ENCODE data around the gene PCF11.
"Not testable (repeated sequence)": the region's sequence is repeated elsewhere in the genome, so short reads cannot be mapped to it uniquely, and the experiment has no call there.

The PCF11 gene, protein sequence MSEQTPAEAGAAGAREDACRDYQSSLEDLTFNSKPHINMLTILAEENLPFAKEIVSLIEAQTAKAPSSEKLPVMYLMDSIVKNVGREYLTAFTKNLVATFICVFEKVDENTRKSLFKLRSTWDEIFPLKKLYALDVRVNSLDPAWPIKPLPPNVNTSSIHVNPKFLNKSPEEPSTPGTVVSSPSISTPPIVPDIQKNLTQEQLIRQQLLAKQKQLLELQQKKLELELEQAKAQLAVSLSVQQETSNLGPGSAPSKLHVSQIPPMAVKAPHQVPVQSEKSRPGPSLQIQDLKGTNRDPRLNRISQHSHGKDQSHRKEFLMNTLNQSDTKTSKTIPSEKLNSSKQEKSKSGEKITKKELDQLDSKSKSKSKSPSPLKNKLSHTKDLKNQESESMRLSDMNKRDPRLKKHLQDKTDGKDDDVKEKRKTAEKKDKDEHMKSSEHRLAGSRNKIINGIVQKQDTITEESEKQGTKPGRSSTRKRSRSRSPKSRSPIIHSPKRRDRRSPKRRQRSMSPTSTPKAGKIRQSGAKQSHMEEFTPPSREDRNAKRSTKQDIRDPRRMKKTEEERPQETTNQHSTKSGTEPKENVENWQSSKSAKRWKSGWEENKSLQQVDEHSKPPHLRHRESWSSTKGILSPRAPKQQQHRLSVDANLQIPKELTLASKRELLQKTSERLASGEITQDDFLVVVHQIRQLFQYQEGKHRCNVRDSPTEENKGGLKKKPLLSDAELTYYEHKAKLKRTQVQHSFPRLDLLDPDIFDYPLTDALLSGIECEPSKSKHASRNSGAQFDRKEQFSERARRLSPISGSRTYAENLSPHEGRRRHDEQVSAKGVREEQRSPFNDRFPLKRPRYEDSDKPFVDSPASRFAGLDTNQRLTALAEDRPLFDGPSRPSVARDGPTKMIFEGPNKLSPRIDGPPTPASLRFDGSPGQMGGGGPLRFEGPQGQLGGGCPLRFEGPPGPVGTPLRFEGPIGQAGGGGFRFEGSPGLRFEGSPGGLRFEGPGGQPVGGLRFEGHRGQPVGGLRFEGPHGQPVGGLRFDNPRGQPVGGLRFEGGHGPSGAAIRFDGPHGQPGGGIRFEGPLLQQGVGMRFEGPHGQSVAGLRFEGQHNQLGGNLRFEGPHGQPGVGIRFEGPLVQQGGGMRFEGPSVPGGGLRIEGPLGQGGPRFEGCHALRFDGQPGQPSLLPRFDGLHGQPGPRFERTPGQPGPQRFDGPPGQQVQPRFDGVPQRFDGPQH (N-terminal part only)

GRCh38 chr11:83156996-83157593, at the start of gene PCF11:
Gene PCF11, plus strand, starts transcription at chr11:83157131. Its CDS starts 309 bp downstream, at chr11:83157440.
- no peak for DNase-seq (ENCODE audit: low read depth)

GRCh38 chr11:83112886-83113285, 44.0 kb upstream of the PCF11 start:
- DNase-seq (ENCODE audit: low read depth): no peak

DNA sequence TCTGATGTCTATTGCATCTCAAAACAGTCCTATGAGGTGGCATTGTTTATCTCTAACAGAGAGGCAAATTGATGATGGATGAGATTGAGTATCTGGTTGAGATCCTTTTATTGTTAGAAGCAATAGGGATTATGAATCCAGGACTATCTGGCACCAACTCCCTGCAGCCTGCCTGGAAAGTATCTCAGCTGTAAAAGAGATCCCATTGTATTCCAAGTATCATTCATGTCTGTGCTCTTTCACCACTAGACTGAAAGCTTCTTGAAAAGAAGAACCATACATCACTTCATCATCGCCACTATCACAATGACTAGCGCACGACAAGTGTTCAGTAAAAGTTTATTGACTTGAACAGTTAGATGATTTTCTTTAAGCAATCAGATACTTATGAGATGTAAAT, 41.9 kb upstream of the PCF11 start:
- no peak for DNase-seq (ENCODE audit: low read depth)

GRCh38 chr11:83115551-83115950, 41.4 kb upstream of the PCF11 start:
- no peak for DNase-seq (ENCODE audit: low read depth)

DNA sequence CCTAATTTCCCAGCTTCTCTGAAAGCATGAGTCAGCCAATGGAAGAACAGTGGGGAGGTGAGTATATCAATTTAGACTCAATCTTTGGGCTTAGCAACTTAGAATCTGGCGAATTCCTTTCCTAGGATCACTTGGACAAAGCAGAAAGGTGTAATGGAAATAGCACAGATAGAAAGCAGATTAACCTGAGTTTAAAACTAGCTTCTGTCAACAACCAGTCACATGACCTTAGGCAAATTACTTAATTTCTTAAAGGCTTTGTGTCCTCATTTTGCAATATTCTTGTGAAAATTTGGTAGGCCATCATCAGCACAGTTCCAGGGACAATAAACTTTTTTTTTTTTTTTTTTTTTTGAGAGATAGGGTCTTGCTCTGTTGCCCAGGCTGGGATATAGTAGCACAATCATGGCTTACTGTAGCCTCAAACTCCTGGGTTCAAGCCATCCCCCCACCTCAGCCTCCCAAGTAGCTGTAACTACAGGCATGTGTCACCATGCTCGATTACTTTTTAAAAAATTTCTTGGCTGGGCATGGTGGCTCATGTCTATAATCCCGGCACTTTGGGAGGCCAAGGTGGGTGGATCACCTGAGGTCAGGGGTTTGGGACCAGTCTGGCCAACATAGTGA, 40.8 kb upstream of the PCF11 start:
- DNase-seq (ENCODE audit: low read depth): no peak

GRCh38 chr11:83118814-83119213, 38.1 kb upstream of the PCF11 start:
- no peak for DNase-seq (ENCODE audit: low read depth)

DNA sequence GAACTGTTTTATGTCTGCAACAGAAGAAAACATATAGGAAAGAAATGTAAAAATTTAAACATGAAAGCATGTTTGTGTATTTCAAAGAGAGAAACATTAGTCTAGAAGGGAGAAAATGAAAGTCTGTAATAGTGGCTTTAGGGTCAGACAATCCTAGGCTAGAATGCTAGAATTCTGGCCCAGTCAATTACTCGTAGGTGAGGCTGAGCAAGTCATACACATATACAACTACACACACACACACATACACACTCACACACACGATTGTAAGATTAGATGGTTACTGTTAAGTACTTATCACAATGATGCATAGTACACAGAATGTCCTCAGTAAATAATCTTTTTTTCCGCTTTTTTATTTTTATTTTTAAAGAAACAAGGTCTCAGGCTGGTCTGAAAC, 37.7 kb upstream of the PCF11 start:
- no peak for DNase-seq (ENCODE audit: low read depth)

DNA sequence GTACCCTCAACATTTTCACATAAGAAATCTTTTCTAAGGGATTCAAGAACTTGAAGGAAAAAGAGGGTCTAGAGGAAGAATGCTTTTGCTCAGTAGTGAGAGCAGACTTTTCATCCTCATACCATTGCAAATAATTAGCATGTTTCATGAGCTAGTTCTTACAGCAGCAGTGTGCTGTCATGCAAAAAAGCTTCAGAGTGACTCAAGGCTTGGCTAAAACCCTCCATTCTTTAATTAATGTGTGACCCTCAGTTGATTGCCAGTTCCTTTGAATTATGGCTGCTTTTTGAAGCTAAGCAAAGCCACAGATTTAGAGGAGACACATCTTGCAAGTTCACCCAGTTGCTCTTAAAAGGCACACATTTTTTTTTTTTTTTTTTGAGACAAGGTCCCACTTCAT, 36.6 kb upstream of the PCF11 start:
- no peak for DNase-seq (ENCODE audit: low read depth)

DNA sequence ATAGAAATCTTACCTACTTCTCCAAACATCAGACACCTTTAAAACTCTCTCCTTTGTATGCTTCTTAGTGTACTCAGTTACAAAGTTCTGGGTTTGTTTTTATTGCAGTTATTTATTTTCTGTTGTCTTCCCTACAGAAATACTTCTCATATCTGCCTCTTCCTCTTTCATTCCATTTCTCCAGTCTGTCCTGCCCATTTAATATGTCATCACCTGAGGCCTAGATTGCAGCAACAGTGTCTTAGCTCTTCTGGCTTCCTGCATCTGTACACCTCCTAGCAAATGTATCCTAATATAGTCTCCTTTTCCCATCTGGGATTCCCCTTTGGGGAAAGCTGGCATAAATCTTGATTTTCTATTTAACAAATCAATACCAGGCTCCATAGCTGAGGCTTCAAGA, 34.9 kb upstream of the PCF11 start:
- DNase-seq (ENCODE audit: low read depth): no peak

DNA sequence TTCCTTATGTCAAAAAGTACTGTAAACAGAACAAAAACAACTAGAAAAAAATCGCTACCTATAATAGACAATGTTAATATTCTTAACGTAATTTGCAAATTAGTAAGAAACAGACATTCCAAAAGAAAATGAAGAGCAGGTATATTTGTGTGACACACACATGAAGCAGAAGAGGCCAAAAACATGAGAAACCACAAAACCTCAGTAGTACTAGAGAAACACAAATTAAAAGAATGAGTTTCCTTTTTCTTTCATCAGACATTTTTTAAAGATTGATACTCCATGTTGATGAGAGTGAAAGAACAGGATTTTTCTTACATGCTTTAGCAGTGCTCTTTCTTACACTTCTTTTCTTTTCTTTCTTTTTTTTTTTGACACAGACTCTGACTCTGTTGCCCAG, 34.2 kb upstream of the PCF11 start:
- no peak for DNase-seq (ENCODE audit: low read depth)

DNA sequence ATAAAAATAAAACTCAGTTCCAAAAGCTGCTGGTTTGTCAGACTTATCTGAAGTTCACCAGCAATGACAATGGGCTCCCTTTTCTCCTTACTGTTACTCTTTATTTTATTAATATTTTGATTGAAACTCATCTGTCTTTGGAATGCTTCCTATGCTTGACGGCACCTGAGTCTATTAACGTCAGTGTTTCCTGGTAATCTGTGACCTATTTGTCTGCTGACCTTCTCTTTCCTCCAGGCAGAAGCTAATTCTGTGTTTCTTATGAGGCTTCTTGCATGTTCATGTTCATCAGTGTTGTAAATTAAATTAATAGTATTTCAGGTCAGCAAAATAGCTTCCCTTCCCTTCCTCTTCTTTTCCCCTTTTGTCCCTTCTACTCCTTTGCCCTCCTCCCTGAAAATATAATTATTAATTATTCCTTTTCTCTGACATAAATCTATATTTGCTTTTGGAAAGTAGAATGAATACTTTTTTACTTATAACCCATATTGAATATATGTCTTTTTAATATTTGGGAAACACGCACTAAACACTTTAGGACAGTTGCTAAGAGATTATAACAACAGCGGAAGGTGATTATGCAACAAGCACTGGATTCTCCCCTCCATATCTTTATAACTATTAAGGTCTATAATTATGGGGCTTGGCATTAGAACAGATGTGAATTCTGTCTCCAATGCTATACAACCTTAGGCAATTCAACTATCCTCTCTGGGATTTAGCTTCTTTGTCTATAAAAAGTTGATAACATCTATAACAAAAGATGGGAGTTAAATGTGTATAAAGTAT, 32.1 kb upstream of the PCF11 start:
- no peak for DNase-seq (ENCODE audit: low read depth)

DNA sequence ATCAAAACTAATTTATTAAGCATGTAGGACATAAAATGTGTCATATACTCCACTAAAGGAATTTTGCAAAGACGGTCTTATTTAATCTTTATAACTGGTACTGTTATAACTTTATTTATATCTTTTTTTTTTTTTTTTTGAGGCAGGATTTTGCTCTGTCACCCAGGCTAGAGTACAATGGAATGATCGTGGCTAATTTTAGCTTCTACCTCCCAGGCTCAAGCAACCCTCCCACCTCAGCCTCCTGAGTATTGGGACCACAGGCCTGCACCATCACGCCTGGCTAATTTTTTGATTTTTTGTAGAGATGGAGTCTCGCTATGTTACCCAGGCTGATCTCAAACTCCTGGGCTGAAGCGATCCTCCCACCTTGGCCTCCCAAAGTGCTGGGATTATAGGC, 31.4 kb upstream of the PCF11 start:
- no peak for DNase-seq (ENCODE audit: low read depth)

- DNase-seq (ENCODE audit: low read depth): no peak
Measured at GRCh38 chr11:83127310-83127637, 29.7 kb upstream of the PCF11 start.

DNA sequence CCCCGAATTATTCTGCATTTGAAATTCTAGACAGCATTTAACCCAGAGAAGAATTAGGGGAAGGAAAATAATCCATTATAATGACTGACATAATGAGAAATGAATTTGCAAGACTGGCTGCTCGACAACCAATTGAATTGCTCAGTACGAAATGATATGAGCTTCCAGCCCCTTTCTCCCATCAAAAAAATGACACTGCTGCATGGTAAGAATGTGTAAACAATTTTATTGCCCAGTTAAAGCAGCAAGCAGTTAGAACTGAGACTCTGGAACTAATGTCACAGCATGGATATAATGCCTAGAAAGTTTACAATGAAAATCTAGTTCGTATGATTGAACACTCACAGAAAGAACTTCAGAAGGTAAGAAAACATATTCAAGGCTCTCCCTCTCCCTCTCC, 24.7 kb upstream of the PCF11 start:
- no peak for DNase-seq (ENCODE audit: low read depth)

DNA sequence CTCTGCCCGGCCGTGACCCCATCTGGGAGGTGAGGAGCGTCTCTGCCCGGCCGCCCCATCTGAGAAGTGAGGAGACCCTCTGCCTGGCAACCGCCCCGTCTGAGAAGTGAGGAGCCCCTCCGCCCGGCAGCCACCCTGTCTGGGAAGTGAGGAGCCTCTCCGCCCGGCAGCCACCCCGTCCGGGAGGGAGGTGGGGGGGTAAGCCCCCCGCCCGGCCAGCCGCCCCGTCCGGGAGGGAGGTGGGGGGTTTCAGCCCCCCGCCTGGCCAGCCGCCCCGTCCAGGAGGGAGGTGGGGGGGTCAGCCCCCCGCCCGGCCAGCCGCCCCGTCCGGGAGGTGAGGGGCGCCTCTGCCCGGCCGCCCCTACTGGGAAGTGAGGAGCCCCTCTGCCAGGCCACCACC, 23.7 kb upstream of the PCF11 start:
- DNase-seq (ENCODE audit: low read depth): not testable (repeated sequence)

- DNase-seq (ENCODE audit: low read depth): no peak
Measured at GRCh38 chr11:83139310-83139709, 17.6 kb upstream of the PCF11 start.

DNA sequence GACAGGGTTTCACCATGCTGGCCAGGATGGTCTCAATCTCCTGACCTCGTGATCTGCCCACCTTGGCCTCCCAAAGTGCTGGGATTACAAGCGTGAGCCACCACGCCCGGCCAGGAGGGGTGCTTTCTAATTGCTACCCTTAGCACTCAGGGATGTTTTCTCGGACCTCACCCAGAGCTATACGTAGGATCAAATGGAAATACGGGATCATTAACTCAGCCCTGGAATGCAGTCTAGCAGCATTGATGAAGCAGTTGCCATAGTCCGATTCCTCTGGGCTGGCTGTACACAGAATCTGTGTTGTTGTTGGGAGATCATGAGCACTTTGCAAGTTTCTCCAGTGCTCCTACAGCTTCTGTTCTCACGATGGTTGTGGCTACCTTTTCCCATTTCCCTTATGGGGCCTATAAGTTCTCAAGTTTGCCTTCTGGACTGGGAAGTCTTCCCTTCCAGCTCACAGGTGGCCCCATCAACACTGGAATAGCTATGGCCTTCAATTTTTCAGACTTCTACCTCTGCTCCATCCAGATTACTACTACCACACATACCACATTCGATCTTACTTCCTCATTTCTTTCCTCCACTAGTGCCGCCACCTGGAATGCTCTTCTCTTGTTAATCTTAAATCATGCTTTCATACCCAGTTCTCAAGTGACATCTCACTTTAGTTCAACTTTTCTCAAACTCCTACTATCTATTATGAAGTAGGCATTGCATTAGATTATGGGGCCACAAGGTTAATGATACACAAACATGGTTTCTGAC, 16.1 kb upstream of the PCF11 start:
- no peak for DNase-seq (ENCODE audit: low read depth)

DNA sequence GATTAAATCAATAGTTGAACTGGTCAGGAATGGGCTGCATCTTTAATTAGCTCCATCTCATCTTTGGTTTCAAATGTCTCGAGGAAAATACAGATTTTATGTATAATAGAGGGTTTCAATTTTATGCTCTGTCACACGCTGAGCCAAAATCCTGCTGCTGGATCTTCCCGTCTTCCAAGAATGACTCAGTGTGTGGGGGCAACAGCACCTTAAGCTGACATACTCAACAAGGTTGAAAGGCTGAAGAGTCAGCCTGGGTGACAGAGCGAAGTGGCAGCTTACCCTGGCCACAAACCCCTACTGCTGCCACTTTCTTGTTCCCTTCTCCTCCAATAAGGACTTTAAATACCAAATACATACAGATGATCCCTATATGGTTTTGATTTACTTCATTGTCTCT, 9.0 kb upstream of the PCF11 start:
- no peak for DNase-seq (ENCODE audit: low read depth)

DNA sequence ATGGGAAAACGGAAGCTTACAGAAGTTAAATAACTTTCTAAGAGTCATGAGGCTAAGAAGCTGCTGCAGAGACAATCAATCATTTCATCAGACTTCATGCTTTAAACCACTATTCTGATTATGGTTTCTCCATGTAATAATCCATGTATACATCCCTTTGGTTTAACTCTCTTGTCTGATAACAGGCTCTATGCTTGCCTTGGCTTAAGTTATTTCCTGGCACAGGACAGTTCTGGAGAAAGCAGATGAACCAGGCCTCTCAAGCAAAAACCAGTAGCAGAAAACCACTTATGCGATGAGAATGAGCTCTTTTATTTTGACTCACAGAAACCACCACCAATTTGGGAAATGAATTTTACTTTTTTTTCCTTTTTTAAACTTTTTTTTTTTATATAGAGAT, 6.5 kb upstream of the PCF11 start:
- DNase-seq (ENCODE audit: low read depth): no peak

DNA sequence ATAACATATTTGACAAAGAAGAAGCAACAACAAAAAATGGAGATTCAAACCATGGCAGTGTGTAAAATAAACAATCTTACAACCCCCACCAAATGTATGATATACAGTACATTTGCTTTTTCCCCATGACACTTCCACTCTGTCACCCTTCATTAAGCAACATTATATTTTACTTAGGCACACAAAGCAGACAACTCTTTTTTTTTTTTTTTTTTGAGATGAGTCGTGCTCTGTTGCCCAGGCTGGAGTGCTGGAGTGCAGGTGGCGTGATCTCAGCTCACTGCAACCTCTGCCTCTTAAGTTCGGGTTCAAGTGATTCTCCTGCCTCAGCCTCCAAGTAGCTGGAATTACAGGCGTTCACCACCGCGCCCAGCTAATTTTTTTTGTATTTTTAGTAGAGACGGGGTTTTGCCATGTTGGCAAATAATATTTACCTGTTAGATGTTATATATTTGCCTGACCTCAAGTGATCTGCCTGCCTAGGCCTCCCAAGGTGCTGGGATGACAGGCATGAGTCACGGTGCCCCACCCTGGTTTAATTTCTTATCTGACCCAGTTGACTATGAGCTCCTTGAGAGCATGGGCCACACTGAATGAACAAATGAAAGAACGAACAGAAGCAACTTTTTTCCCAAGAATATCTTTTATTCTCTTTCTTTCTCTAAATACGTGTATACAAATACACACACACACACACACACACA, 5.5 kb upstream of the PCF11 start:
- DNase-seq (ENCODE audit: low read depth): no peak
